Measurements from ENCODE around the gene MPP4.
A peak's percentile ranks its signal among the peaks of the same experiment; 100 is the strongest.
"Not testable (repeated sequence)": the region's sequence is repeated elsewhere in the genome, so short reads cannot be mapped to it uniquely, and the experiment has no call there.

MPP4 gene

GRCh38 chr2:201698588-201699226, at the start of gene MPP4:
TSS of gene MPP4 (minus strand) at chr2:201698644. CDS start at chr2:201693954, 4,690 bp downstream.
- no peak for DNase-seq

GRCh38 chr2:201746551-201746950, 48.1 kb upstream of the MPP4 start:
- no peak for DNase-seq

- peak in 1 of 2 experiments; percentile 6 for DNase-seq
These were observed 37.0 kb upstream of the MPP4 start for GRCh38 chr2:201735486-201735885.

- no peak for DNase-seq
These were observed 35.7 kb upstream of the MPP4 start for GRCh38 chr2:201734111-201734510.

GRCh38 chr2:201733544-201733943, 35.1 kb upstream of the MPP4 start:
- no peak for DNase-seq

GRCh38 chr2:201730651-201731285, 32.3 kb upstream of the MPP4 start:
- DNase-seq = no peak

GRCh38 chr2:201715459-201715858, 17.0 kb upstream of the MPP4 start:
- no peak for DNase-seq

GRCh38 chr2:201712726-201713125, 14.3 kb upstream of the MPP4 start:
- DNase-seq = no peak

GRCh38 chr2:201709747-201710146, 11.3 kb upstream of the MPP4 start:
- no peak for DNase-seq

- no peak for DNase-seq
These were observed 10.6 kb upstream of the MPP4 start for GRCh38 chr2:201709049-201709448.

GRCh38 chr2:201707753-201708152, 9.3 kb upstream of the MPP4 start:
- DNase-seq = peak in 1 of 2 experiments; percentile 26

GRCh38 chr2:201707142-201707541, 8.7 kb upstream of the MPP4 start:
- DNase-seq = peak; percentile 30 to 40

- DNase-seq = no peak
These were observed 6.1 kb upstream of the MPP4 start for GRCh38 chr2:201704536-201704935.

GRCh38 chr2:201701646-201702045, 3.2 kb upstream of the MPP4 start:
- no peak for DNase-seq

GRCh38 chr2:201699416-201699815, 972 bp upstream of the MPP4 start:
- no peak for DNase-seq

- no peak for DNase-seq
These were observed 545 bp downstream of the MPP4 start for GRCh38 chr2:201697899-201698298.

- no peak for DNase-seq
These were observed 2.2 kb downstream of the MPP4 start for GRCh38 chr2:201696151-201696659.

GRCh38 chr2:201685156-201685555, 13.3 kb downstream of the MPP4 start:
- no peak for DNase-seq

- peak in 1 of 2 experiments; percentile 23 for DNase-seq
These were observed 17.7 kb downstream of the MPP4 start for GRCh38 chr2:201680743-201681142.

- peak; percentile 13 to 20 for DNase-seq
These were observed 20.0 kb downstream of the MPP4 start for GRCh38 chr2:201678401-201678800.

- no peak for DNase-seq
These were observed 23.0 kb downstream of the MPP4 start for GRCh38 chr2:201675454-201675853.

- no peak for DNase-seq
These were observed 23.6 kb downstream of the MPP4 start for GRCh38 chr2:201674794-201675193.

- peak; percentile 39 to 41 for DNase-seq
These were observed 24.1 kb downstream of the MPP4 start for GRCh38 chr2:201674298-201674697.

GRCh38 chr2:201673546-201673945, 24.9 kb downstream of the MPP4 start:
- DNase-seq = no peak

GRCh38 chr2:201671205-201671604, 27.2 kb downstream of the MPP4 start:
- DNase-seq = not testable (repeated sequence)

Data from Kasumi-1 (cell line).